Stomach smooth muscle (tissue), 2 donors: ENCODE measurements around the gene SLBP.
A peak's percentile ranks its signal among the peaks of the same experiment; 100 is the strongest.

Experiments used
- H3K27ac ChIP-seq: one replicate; pipeline ENCODE4 v1.7.0; 2013; ENCODE audit warnings: mild to moderate bottlenecking, low read length, inconsistent platforms
- H3K27me3 ChIP-seq, 2 donors: one replicate each; pipeline ENCODE4 v1.7.0; 2013; ENCODE audit warnings: low read length in 2 of 2; ENCODE audit not compliant: insufficient read depth in 2 of 2, control insufficient read depth in 1 of 2
- H3K36me3 ChIP-seq, 2 donors: one replicate each; pipeline ENCODE4 v1.7.0; 2013; ENCODE audit warnings: low read length in 2 of 2; ENCODE audit not compliant: control insufficient read depth in 2 of 2, insufficient read depth in 2 of 2
- H3K4me1 ChIP-seq: one replicate; pipeline ENCODE4 v1.7.0; 2013; ENCODE audit warnings: low read length; ENCODE audit not compliant: control insufficient read depth, insufficient read depth
- H3K4me3 ChIP-seq, 2 donors: one replicate each; pipeline ENCODE4 v1.7.0; 2013; ENCODE audit warnings: low read length in 2 of 2
- H3K9ac ChIP-seq, 2 donors: one replicate each; pipeline ENCODE4 v1.7.0; 2013; ENCODE audit warnings: low read length in 2 of 2, mild to moderate bottlenecking in 1 of 2
- H3K9me3 ChIP-seq, 2 donors: one replicate each; pipeline ENCODE4 v1.7.0; 2013; ENCODE audit warnings: low read length in 2 of 2; ENCODE audit not compliant: control insufficient read depth in 2 of 2
- donor health status: healthy.
- donor health status: Pancreatic carcinoma.

Gene SLBP

GRCh38 chr4:1712216-1713002 lies at the start of gene SLBP:
TSS of gene SLBP (minus strand) at chr4:1712319. CDS start at chr4:1712188, 131 bp downstream.
- peak within 1 kb of the TSS; percentile 93 for H3K27ac ChIP-seq
- H3K4me1 ChIP-seq, result peaks cover 22% of the 10 kb centered on the region
- no peaks in the 10 kb centered on the region for H3K9me3 ChIP-seq
- peak within 1 kb of the TSS; percentile 84 to 92 for H3K4me3 ChIP-seq
- no peaks in the 10 kb centered on the region for H3K27me3 ChIP-seq
- peak within 1 kb of the TSS; percentile 78 to 94 for H3K9ac ChIP-seq
- peaks cover 2 to 9% of the 10 kb centered on the region in 2 donors for H3K36me3 ChIP-seq

GRCh38 chr4:1761130-1761689 lies 49.1 kb upstream of the SLBP start:
- Histone ChIP-seq H3K9me3 (no peaks in the 10 kb centered on the region), H3K4me1 (peaks cover 6% of the 10 kb centered on the region), H3K36me3 (no peaks in the 10 kb centered on the region), H3K27ac (no peak overlapping the region), H3K27me3 (no peaks in the 10 kb centered on the region), H3K4me3 (no peak overlapping the region), H3K9ac (no peak overlapping the region)

- Histone ChIP-seq H3K4me1 (peaks cover 6% of the 10 kb centered on the region), H3K27ac (no peak overlapping the region), H3K27me3 (no peaks in the 10 kb centered on the region), H3K36me3 (no peaks in the 10 kb centered on the region), H3K9me3 (no peaks in the 10 kb centered on the region), H3K9ac (no peak overlapping the region), H3K4me3 (no peak overlapping the region)
Observed at GRCh38 chr4:1760521-1761071, 48.5 kb upstream of the SLBP start.

GRCh38 chr4:1759818-1760223 lies 47.7 kb upstream of the SLBP start:
- Histone ChIP-seq H3K9me3 (no peaks in the 10 kb centered on the region), H3K27ac (no peak overlapping the region), H3K4me3 (no peak overlapping the region)

GRCh38 chr4:1759170-1759817 lies 47.2 kb upstream of the SLBP start:
- H3K4me3 ChIP-seq, result no peak overlapping the region
- H3K9ac ChIP-seq, result no peak overlapping the region
- peaks cover 6% of the 10 kb centered on the region for H3K4me1 ChIP-seq
- no peaks in the 10 kb centered on the region for H3K9me3 ChIP-seq
- no peak overlapping the region for H3K27ac ChIP-seq
- H3K36me3 ChIP-seq, result no peaks in the 10 kb centered on the region
- no peaks in the 10 kb centered on the region for H3K27me3 ChIP-seq

More at GRCh38 chr4:1759818-1760223, 47.7 kb upstream of the SLBP start:
- Histone ChIP-seq H3K9ac (no peak overlapping the region), H3K36me3 (no peaks in the 10 kb centered on the region), H3K4me1 (peaks cover 6% of the 10 kb centered on the region), H3K27me3 (no peaks in the 10 kb centered on the region)

GRCh38 chr4:1758306-1759121 lies 46.4 kb upstream of the SLBP start:
- no peaks in the 10 kb centered on the region for H3K4me1 ChIP-seq
- H3K27me3 ChIP-seq, result no peaks in the 10 kb centered on the region
- H3K27ac ChIP-seq, result no peak overlapping the region
- no peaks in the 10 kb centered on the region for H3K9me3 ChIP-seq
- H3K36me3 ChIP-seq, result no peaks in the 10 kb centered on the region
- no peak overlapping the region for H3K4me3 ChIP-seq
- H3K9ac ChIP-seq, result no peak overlapping the region

GRCh38 chr4:1757836-1758235 lies 45.7 kb upstream of the SLBP start:
- Histone ChIP-seq H3K36me3 (no peaks in the 10 kb centered on the region), H3K9me3 (no peaks in the 10 kb centered on the region), H3K27me3 (no peaks in the 10 kb centered on the region), H3K4me3 (no peak overlapping the region), H3K27ac (no peak overlapping the region), H3K9ac (no peak overlapping the region), H3K4me1 (no peaks in the 10 kb centered on the region)

GRCh38 chr4:1756893-1757779 lies 45.0 kb upstream of the SLBP start:
- Histone ChIP-seq H3K9ac (no peak overlapping the region), H3K36me3 (no peaks in the 10 kb centered on the region), H3K27me3 (no peaks in the 10 kb centered on the region), H3K27ac (no peak overlapping the region), H3K9me3 (no peaks in the 10 kb centered on the region), H3K4me1 (no peaks in the 10 kb centered on the region), H3K4me3 (no peak overlapping the region)

GRCh38 chr4:1756079-1756478 lies 44.0 kb upstream of the SLBP start:
- Histone ChIP-seq H3K4me3 (no peak overlapping the region), H3K27me3 (no peaks in the 10 kb centered on the region), H3K9me3 (no peaks in the 10 kb centered on the region), H3K36me3 (no peaks in the 10 kb centered on the region), H3K9ac (no peak overlapping the region), H3K4me1 (no peaks in the 10 kb centered on the region), H3K27ac (no peak overlapping the region)
